HG02973 (cell line): Measurements from ENCODE around the gene SEC61G.

Experiments
- ATAC-seq: cut with Tn5 transposase; IDR thresholded peaks from one replicate; pipeline ENCODE4 v1.9.1; 2021; ENCODE audit warnings: moderate library complexity; ENCODE audit not compliant: unreplicated experiment

SEC61G gene

GRCh38 chr7:54769203-54769602 lies 10.2 kb upstream of the SEC61G start:
- ATAC-seq, result no peak

GRCh38 chr7:54764861-54765260 lies 5.8 kb upstream of the SEC61G start:
- ATAC-seq, result no peak

DNA sequence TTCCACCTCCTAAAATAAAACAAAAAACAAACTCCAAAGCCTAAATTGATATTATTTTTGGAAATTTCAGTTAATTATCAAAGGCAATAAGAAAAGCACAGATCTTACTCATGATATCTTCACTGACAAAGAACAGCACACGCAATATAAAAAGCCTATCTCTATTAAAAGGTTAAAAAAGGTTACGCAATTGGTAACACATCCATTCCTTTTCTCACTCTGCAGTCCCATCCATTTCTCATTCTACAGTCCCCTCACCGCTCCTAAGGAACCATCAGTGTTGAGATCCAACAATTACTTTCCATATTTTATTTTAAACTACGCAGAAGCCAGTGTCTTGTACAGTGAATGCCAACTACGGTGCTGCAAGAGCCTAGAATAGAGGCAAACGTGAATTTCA lies 1.3 kb downstream of the SEC61G start:
- no peak for ATAC-seq

GRCh38 chr7:54749200-54749599 lies 9.8 kb downstream of the SEC61G start:
- no peak for ATAC-seq

- no peak for ATAC-seq
Observed at GRCh38 chr7:54747234-54747633, 11.8 kb downstream of the SEC61G start.

DNA sequence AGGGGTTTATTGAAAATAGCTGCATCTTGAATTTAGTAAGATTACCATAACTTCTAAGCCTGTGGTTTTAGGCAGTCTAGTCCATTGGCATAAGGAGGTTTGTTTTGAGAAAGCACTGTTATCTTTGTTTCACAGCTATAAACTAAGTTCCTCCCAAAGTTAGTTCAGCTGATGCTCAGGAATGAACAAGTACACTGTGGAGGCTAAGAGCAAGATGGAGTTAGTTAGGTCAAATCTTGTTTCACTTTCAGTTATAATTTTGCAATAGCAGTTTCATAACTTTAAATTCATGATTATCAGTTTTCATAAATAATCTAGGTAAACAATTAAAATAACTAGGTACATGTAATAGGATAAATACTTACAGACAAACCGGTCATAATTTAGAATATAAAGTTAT lies 15.4 kb downstream of the SEC61G start:
- no peak for ATAC-seq

- ATAC-seq, result no peak
Observed at GRCh38 chr7:54738737-54739136, 20.3 kb downstream of the SEC61G start.

GRCh38 chr7:54729107-54729506 lies 29.9 kb downstream of the SEC61G start:
- ATAC-seq, result no peak

DNA sequence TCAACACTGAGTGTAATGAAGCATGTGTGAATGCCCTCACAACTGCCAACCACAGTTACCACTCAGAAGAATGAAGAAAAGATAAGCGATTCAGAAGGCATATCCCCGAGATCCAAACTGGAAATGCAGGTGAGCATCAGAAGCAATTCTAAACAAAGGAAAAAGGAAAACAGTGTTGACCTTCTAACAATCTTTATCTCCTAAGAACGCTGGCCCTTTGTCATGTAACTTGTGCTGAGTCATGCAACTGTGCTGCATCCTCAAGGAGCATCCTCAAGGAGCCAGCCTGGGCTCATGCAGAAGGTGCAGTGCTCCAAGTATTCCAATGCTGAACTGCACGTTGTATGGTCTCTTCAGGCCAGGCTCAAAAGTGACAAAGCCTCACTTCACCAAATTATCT lies 30.6 kb downstream of the SEC61G start:
- no peak for ATAC-seq

- ATAC-seq, result no peak
Observed at GRCh38 chr7:54725255-54725654, 33.8 kb downstream of the SEC61G start.

- no peak for ATAC-seq
Observed at GRCh38 chr7:54722502-54722901, 36.5 kb downstream of the SEC61G start.

DNA sequence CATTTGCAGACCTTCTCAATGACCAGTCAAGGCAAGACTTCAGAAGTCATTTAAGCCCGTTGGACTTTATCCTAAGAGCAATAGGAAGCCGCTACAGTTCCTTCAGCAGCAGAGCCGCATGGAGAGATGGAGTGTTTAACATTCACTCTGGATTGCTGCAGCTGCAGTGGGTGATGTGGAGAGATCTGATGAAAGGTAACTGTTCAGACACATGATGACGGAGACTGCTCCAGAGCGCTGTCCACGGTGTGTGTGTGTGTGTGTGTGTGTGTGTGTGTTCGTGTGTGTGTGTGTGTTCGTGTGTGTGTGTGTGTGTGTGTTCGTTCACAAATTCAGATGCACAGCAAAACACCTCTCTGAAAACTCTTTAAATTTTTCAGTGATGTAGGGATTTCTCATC lies 37.0 kb downstream of the SEC61G start:
- no peak for ATAC-seq

GRCh38 chr7:54719974-54720373 lies 39.0 kb downstream of the SEC61G start:
- no peak for ATAC-seq

DNA sequence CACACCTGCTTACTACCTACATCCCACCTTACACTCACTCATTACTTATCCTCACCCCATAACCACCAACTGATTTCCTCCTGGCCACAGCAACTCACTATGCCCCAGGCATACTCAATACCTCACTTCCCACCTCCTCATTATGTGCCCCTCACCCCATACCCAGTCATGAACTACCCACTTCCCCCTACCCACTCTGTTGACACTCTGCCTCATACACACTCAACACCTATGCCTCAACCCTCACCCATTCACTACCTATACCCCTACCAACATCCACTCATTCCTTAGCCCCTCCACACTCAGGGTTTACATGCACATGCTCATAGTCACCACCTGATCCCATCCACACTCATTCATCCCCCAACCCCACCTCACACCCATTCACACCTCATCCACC lies 39.6 kb downstream of the SEC61G start:
- no peak for ATAC-seq

- ATAC-seq, result no peak
Observed at GRCh38 chr7:54712820-54713219, 46.2 kb downstream of the SEC61G start.

GRCh38 chr7:54711900-54712595 lies 47.0 kb downstream of the SEC61G start:
- no peak for ATAC-seq

GRCh38 chr7:54709283-54709682 lies 49.7 kb downstream of the SEC61G start:
- ATAC-seq, result no peak

- ATAC-seq, result no peak
Observed at GRCh38 chr7:54705436-54705835, 53.6 kb downstream of the SEC61G start.

- ATAC-seq, result no peak
Observed at GRCh38 chr7:54704851-54705250, 54.2 kb downstream of the SEC61G start.
